ENCODE results near the gene CPTP.

Gene CPTP

DNA sequence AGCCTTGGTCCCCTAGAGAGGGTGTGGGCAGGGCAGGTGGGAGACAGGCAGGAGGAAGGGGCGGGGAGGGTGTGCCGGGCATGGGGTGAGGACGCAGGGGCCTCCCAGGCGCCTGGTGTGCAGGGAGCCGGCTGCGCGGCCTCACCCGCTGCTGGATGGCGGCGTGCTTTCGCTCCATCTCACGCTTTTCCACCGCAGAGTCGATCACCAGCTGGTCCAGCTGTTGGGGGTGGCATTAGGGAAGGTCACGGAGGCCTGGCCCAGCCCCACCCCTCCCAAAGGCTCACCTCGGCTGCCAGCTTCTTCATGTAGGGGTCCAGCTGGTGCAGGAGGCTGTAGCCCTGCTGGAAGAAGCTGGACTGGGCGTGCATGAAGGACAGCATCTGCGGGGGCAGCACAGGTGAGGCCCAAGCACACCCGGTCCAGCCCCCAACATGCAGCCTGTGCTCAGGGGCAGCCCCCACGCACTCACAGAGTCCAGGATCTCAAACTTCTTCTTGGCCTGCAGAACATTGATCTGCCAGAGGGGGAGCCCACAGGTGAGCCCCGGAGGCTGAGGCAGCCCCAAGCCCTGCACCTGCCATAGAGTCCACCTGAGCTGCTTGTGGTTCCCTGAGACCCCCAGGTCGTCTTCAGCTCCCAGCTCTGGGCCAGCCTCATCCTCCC is 24.8 kb upstream of the CPTP start:
- TF ChIP-seq, protein P1, sequence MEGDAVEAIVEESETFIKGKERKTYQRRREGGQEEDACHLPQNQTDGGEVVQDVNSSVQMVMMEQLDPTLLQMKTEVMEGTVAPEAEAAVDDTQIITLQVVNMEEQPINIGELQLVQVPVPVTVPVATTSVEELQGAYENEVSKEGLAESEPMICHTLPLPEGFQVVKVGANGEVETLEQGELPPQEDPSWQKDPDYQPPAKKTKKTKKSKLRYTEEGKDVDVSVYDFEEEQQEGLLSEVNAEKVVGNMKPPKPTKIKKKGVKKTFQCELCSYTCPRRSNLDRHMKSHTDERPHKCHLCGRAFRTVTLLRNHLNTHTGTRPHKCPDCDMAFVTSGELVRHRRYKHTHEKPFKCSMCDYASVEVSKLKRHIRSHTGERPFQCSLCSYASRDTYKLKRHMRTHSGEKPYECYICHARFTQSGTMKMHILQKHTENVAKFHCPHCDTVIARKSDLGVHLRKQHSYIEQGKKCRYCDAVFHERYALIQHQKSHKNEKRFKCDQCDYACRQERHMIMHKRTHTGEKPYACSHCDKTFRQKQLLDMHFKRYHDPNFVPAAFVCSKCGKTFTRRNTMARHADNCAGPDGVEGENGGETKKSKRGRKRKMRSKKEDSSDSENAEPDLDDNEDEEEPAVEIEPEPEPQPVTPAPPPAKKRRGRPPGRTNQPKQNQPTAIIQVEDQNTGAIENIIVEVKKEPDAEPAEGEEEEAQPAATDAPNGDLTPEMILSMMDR (IDR thresholded peaks at IDR 0.05; ENCODE audit: low read depth, low read length), result peak; percentile 68
- H3K36me3 ChIP-seq, result peaks cover 42% of the 10 kb centered on the region
- no peaks in the 10 kb centered on the region for H3K27me3 ChIP-seq (ENCODE audit: insufficient read depth, low read depth, severe bottlenecking)
- H3K9me3 ChIP-seq (ENCODE audit: severe bottlenecking), result no peaks in the 10 kb centered on the region
- no peak overlapping the region for H3K4me3 ChIP-seq (ENCODE audit: low read depth, low read length)
- peak; percentile 65 for DNase-seq
- peak overlapping the region; percentile 88 for H3K27ac ChIP-seq

DNA sequence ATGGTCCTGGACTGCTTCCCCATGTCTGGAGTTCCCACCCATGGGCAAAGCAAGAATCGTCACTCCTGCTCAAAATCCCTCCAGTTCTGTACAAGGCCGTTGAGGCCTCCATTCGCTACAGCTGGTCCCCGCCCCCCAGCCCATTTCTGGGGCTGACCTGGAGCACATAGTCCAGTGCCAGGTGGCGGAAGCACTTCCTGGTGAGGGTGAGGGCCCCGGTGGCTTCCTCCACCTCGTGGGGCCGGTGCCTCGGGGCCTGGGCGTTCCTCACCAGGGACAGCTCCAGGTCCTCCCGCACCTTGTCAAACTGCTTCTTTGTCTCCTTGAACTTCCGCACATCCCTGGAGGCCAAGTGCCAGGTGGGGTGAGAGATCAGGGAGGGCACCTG is 24.3 kb upstream of the CPTP start:
- TF ChIP-seq, protein P1 (IDR thresholded peaks at IDR 0.05; ENCODE audit: low read depth, low read length), result no peak
- H3K9me3 ChIP-seq (ENCODE audit: severe bottlenecking), result no peaks in the 10 kb centered on the region
- H3K27ac ChIP-seq, result peak overlapping the region; percentile 88
- H3K4me3 ChIP-seq (ENCODE audit: low read depth, low read length), result no peak overlapping the region
- DNase-seq, result no peak
- H3K27me3 ChIP-seq (ENCODE audit: insufficient read depth, low read depth, severe bottlenecking), result no peaks in the 10 kb centered on the region
- H3K36me3 ChIP-seq, result peaks cover 36% of the 10 kb centered on the region

DNA sequence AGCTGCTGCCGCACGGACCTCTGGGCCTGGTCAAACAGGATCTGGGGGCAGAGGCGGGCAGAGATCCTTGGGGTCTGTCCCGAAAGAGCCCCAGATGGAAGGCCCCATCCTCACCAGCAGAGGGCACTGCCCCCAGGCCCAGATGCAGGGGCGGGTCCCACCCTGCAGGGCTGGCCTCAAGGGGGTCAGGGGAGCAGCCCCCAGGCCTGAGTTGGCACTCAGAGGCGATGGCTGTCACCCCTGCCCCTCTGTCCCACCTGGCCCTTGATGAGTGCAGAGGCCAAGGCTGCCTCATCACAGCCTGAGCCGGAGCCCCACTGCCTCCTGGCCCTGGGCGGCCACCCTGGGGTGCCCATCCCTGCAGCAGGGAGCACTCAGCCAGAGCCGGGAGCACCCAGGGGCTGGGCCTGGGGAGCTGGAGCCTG is 22.6 kb upstream of the CPTP start:
- DNase-seq, result peak; percentile 55
- peaks cover 27% of the 10 kb centered on the region for H3K36me3 ChIP-seq
- H3K27ac ChIP-seq, result peak overlapping the region; percentile 99
- TF ChIP-seq, protein P1 (IDR thresholded peaks at IDR 0.05; ENCODE audit: low read depth, low read length), result peak; percentile 77
- H3K4me3 ChIP-seq (ENCODE audit: low read depth, low read length), result no peak overlapping the region
- no peaks in the 10 kb centered on the region for H3K9me3 ChIP-seq (ENCODE audit: severe bottlenecking)
- no peaks in the 10 kb centered on the region for H3K27me3 ChIP-seq (ENCODE audit: insufficient read depth, low read depth, severe bottlenecking)

GRCh38 chr1:1302951-1303509 is 21.6 kb upstream of the CPTP start:
- Histone ChIP-seq H3K27me3 (ENCODE audit: insufficient read depth, low read depth, severe bottlenecking) (no peaks in the 10 kb centered on the region), H3K27ac (peak overlapping the region; percentile 99), H3K36me3 (peaks cover 23% of the 10 kb centered on the region)

GRCh38 chr1:1303736-1304135 is 20.9 kb upstream of the CPTP start:
- H3K27ac ChIP-seq, result peak overlapping the region; percentile 99
- H3K27me3 ChIP-seq (ENCODE audit: insufficient read depth, low read depth, severe bottlenecking), result no peaks in the 10 kb centered on the region
- H3K9me3 ChIP-seq (ENCODE audit: severe bottlenecking), result no peaks in the 10 kb centered on the region
- H3K36me3 ChIP-seq, result peaks cover 24% of the 10 kb centered on the region
- peak overlapping the region; percentile 97 for H3K4me3 ChIP-seq (ENCODE audit: low read depth, low read length)
- TF ChIP-seq, protein P1 (IDR thresholded peaks at IDR 0.05; ENCODE audit: low read depth, low read length), result no peak
- DNase-seq, result peak; percentile 71

More at GRCh38 chr1:1302951-1303509, 21.6 kb upstream of the CPTP start:
- peak; percentile 92 for DNase-seq
- no peaks in the 10 kb centered on the region for H3K9me3 ChIP-seq (ENCODE audit: severe bottlenecking)
- H3K4me3 ChIP-seq (ENCODE audit: low read depth, low read length), result peak overlapping the region; percentile 97
- TF ChIP-seq, protein P1 (IDR thresholded peaks at IDR 0.05; ENCODE audit: low read depth, low read length), result no peak
